ELR (cell line): ENCODE measurements around the gene PDE1C.

Experiments
- DNase-seq: peaks from one replicate; pipeline ENCODE4 v3.0.0-alpha.2; 2015; ENCODE audit warnings: low read depth

The PDE1C gene

DNA sequence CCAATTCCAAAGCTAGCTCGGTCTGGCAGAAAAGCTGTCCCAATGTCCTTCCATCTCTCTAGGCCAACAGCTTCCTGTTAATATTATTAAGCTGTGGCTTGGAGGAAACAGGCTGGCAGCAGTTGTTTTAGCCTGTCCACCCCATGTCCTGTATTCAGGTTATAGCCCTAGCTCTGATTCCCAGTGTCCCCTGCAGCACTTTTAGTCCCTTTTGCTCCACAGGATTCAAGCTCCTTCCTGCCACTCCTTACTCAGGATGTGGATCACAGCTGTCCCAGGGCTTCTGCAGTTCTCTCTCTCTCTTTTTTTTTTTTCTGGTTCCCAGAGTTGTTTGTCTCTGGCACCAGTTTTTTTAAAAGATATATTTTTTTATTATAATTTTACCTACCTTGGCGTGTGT, 298.0 kb downstream of the PDE1C start:
- no peak for DNase-seq

- DNase-seq, result no peak
These were observed 302.4 kb downstream of the PDE1C start for GRCh38 chr7:31767686-31768358.

GRCh38 chr7:31764462-31764861, 305.7 kb downstream of the PDE1C start:
- no peak for DNase-seq

DNA sequence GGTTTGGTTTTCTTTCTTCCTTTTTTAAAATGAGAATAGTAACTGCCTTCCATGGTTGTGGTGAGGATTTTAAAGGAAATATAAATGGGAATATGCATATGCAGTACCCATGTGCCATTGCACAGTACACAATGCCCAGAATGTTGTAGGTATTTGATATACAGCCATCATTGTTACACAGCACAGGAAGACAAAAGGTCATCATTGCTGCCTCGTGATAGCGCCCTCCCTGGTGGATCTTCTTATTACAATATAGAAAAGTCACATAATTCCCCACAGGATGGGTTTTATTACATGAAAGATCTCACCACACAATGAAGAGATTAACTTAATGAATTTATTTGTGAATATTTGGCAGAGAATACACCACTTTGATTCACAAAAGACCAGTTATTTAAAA, 306.7 kb downstream of the PDE1C start:
- no peak for DNase-seq

GRCh38 chr7:31761646-31762045, 308.6 kb downstream of the PDE1C start:
- no peak for DNase-seq

DNA sequence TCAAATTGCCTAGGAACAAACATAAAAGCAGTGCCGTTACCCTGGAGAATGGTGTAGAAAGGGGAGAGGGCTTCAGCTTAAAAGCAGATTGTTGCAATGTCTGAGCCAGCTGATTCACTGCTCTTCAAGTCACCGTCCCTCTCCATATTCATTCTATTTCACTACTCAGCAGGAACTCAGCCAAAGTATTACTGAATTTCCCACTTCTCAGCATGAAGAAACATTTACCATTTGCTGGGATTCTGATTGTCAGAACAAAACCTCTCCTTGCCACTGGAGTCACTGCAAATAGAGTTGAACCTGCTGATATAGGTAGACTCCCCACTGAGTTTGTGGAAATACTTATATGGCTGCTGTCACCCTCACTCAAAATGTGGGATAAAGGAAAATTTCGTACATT, 311.5 kb downstream of the PDE1C start:
- DNase-seq, result no peak

DNA sequence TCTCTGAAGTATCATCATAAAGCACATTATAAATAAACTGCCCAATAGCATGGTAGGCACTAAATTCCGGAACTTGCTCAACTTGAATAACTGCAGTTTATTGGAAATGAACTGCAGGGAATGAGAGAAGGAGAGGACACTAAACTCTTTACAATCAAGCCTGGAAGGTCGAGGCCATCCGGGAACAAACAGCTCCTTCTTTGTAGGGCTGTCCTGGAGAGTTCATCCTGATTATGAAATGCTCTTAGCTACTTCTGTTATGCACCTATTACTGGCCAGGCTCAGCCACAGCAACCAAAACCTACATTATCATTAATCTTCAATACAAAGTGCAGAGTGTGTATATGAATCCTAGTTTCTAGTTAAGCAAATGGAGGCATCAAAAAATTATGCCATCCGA, 318.5 kb downstream of the PDE1C start:
- DNase-seq, result no peak

GRCh38 chr7:31748084-31748483, 322.1 kb downstream of the PDE1C start:
- no peak for DNase-seq

DNA sequence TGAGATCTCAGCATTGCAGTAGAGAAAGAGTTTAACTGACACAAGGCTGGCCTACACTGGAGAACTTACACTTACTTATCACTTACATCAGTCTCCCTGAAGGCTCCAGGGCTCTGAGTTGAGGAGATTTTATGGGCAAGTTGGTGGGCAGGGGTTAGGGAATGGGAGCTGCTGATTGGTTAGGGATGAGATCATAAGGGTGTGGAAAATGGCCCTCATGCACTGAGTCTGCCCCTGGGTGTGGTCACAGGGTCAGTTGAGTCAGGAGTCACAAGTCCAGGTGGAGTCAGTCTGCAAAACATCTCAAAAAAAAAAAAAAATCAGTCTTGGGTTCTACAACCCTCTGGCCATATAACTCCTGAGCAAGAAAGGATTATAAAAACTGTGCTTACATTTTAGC, 322.7 kb downstream of the PDE1C start:
- DNase-seq, result peak; percentile 41

- DNase-seq, result peak; percentile 78
These were observed 325.8 kb downstream of the PDE1C start for GRCh38 chr7:31744294-31744874.

GRCh38 chr7:31741852-31742251, 328.4 kb downstream of the PDE1C start:
- no peak for DNase-seq

DNA sequence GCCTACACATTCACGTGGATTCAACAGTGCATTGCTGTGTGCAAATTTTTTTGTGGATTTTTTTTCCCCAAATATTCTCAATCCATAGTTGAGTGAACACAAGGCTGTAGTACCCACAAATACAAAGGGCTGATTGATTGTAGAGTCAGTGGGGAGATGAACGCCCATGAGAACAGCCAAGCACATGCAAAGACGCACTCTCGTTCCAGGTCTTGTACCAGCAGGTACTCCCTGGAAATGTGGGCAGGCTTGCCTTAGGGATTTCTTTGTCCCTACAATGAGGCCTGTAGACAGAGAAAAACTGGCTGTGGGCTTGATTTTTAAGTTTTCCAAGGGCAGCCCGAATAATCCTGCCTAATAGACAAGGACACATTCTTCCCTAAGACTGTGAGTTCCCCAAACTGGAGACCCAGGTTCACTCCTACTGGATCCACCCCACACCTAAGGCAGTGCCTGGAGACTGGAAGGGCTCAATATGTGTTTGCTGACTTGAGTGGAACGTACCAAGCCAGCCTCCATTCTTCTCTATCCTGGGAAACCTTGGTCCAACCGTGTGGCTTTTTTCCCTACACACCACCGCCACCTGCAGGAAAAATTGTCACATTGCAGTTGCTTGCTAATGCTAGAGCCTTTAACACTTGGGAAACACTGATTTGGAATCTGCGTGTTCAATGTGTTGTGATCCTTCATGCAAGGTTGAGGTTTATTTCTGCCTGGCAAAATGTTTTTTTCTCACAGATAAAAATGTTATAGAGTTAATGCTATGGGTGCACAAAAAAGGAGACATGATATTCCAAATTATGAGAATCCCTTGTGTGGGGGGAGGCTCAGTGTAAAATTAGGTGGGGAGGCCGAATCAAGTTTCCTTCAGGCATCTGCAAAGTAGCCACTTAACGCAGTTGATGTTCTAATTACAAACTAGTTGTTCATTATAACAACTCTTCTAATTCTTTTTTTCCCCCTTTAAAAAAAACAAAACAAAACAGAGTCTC, 333.9 kb downstream of the PDE1C start:
- peak; percentile 73 for DNase-seq

- DNase-seq, result peak; percentile 48
These were observed 335.8 kb downstream of the PDE1C start for GRCh38 chr7:31734456-31734855.

DNA sequence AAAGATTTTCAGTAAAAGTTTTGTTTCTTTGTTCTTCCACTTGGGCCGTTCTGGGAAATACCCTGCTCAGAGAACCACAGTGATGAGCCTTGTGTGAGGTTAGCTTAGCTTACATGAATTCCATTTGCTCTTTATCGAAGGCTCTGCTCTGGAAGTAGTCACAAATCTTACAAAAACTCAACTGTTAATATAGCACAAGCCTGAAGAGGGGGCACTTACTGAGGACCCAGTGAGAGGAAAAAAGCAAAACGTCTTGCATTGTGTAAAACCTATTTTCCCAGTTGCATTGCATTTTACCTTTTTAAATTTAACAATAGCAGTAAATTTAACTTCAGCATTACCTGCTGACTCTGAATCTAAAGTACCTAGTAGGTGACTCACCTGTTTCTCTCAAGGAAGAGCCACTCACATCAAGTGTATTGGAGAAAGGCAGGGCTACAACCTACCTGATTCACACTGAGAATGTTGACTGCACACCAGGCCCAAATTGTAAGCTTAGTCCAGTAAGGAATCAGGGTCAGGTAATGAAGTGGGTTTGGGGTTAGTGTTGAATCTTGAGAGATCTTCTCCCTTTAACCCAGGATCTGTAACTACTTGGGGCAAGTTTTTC, 340.9 kb downstream of the PDE1C start:
- no peak for DNase-seq

DNA sequence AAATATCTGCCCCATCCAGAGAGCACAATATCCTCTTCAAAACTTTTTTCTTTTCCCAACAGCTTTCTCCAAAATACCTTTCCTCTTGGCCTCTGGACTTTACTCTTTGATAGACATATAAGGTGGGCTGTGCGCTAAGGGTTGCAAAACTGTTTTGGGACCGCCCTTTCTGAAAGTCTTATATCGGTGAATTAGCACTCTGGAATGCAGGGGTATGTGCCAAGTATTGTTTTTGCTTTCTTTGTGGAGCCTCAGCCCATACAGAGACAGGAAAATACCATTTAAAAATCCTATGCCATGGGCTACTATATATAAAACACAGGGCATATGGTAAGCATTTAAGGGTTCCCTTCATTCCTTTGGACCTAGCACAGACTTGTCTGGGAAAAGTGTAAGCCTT, 345.5 kb downstream of the PDE1C start:
- no peak for DNase-seq

DNA sequence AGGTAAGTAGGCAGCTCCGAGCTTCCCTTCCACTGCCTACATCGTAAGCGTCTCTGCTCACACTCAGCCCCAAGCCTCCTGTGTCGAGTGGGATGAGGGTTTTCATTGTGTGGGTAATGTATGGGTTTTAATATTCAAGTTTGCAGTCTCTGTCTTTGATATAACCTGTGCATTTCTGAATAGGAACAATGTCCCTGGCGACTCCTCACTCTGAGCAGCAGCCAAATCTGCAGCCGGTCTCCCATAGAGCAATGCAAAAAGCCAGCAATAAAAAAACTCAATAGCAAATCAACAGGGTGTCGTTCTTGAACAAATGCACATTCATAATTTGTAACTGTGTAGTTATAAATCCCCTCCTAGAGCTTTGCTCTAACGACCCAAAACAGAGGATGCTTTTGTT, 349.8 kb downstream of the PDE1C start:
- DNase-seq, result no peak

GRCh38 chr7:31716355-31716754, 353.9 kb downstream of the PDE1C start:
- DNase-seq, result no peak

DNA sequence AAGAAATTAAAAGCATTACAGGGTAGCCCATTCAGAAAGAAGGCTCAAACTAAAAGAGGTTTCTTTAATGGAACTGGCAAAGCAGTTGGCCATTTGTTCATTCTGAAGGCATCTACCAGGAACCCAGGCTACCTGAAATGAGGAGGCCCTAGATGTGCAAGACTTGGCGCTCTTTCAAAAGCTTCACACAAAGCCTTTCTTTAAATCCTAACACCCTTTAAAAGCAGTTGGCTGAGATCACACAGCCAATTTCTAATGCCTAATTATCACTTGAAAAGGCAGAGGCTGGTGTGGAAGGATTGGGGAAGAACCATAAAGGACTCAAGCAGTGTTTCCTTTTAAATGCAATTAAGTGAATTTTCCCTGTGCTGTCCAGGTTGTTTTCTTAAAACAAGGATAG, 360.0 kb downstream of the PDE1C start:
- DNase-seq, result no peak

DNA sequence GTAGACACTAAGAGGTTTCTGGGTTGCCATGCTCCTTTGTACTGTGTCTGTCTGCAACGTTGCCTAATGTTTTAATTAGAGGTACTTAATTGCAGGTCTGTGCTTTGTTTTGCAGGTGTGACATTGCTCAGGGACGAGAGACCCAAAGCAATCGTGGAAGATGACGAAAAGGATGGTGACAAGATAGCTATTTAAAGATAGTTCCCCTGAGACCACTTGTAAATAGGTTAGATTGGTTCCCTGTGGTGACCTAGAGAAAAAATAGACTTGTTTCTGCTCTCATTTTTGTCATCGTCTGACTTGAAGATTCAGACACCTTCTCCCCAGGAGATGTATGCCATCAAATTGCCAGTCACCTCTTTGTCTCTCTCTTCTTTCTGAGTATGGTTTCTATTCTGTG, 363.1 kb downstream of the PDE1C start:
- DNase-seq, result no peak

- DNase-seq, result no peak
These were observed 364.8 kb downstream of the PDE1C start for GRCh38 chr7:31705377-31705776.

- DNase-seq, result no peak
These were observed 367.9 kb downstream of the PDE1C start for GRCh38 chr7:31702354-31702753.
